Articular chondrocyte of knee joint (primary cell): ENCODE results near the gene SLC25A33. TPM values are rescaled to one million over a fixed set of nuclear protein-coding genes. Genes with fewer than 3 reads are reported as not detected.

Experiments
- total RNA-seq: library from RNA; depleted of rRNA; stranded (reverse); fragments of >200 nt; gene quantifications from 2 replicates; pipeline ENCODE4 v1.2.3, GENCODE V29; 2012

Gene SLC25A33, protein sequence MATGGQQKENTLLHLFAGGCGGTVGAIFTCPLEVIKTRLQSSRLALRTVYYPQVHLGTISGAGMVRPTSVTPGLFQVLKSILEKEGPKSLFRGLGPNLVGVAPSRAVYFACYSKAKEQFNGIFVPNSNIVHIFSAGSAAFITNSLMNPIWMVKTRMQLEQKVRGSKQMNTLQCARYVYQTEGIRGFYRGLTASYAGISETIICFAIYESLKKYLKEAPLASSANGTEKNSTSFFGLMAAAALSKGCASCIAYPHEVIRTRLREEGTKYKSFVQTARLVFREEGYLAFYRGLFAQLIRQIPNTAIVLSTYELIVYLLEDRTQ
- total RNA-seq: 4.5 and 4.7 TPM in 2 replicates

DNA sequence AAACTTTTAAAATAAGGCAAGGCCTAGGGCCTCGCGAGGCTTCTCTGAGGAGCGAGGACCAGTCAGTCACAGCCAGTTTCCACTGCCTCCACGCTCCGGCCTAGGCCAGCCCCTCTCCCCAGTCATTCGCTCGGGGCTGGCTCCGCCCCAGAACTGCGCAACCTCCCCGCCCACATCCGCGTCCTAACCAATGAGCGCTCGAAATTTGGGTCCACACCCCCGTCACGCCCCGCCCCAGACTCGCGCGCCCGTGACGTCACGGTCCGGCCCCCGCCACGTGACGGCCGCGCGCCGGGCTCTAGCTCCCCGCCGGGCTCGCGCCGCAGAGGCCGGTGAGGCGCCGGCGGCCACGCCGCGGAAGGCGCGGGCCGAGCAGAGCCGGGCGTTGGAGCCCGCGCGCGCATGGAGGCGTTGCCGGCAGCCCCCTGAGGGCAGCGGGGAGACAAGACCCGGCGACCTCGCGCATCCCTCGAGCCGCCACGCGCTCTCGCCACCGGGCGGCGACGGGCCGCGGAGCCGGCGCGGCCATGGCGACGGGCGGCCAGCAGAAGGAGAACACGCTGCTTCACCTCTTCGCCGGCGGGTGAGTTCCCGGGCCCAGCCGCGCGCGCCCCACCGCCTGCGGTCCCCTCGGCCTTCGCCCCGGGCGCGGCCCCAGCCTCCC lies at the start of gene SLC25A33:
Gene SLC25A33, plus strand, starts transcription at position 301 of the 664 bp plus-strand sequence. Its CDS starts 227 bp downstream, at position 528.

DNA sequence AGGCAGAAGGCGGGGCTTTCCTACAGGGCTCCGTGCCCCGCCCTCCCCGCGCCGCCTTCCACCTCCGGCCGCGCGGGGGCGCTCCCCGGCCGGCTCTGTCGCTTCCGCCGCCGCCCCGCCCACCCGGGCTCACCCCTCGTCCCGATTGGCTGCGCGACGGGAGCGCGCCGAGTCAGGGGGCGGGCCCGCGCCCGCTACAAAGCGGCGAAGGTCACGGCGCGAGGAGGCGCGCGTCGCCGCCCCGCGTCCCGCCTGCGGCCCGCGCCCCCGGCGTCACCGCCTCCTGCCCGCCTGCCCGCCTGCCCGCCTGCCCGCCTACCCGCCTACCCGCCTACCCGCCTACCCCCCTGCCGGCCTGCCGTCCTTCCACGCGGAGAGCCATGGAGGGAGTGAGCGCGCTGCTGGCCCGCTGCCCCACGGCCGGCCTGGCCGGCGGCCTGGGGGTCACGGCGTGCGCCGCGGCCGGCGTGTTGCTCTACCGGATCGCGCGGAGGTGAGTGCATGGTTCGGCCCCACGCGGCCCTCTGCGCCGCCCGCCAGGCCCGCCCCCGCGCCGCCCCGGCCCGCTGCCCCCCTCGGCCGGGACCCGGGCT lies 49.4 kb downstream of the SLC25A33 start, which contains the start of gene TMEM201:
Gene TMEM201, plus strand, starts transcription at position 361 of the 593 bp plus-strand sequence. Its CDS starts 20 bp downstream, at position 381.

Other genes with a start within 250 kb of the SLC25A33 start
- gene SPSB1, start 246.6 kb upstream of the SLC25A33 start, total RNA-seq: 20.0 and 31.4 TPM in 2 replicates
- gene TMEM201, start 49.4 kb downstream of the SLC25A33 start, total RNA-seq: 4.9 and 5.6 TPM in 2 replicates
- 6.1 and 7.2 TPM in 2 replicates for gene PIK3CD, start 112.3 kb downstream of the SLC25A33 start, total RNA-seq